ENCODE results near the gene GBF1. TPM values are rescaled to one million over a fixed set of nuclear protein-coding genes. Genes with fewer than 3 reads are reported as not detected.

The GBF1 gene
- total RNA-seq, 1 donor from 2014 or later, result 41.4 TPM

GRCh38 chr10:102397222-102398171 lies 152.2 kb downstream of the GBF1 start:
- DNase-seq, result peak; percentile 28
- intact Hi-C loops (cut with DNase I), result loop anchor here (5.0 to 10.0 kb wide), 2 partner anchors 77 to 170 kb away; partner anchors contain the start of gene ELOVL3
- ATAC-seq (ENCODE audit: poor library complexity), result no peak

GRCh38 chr10:102398172-102399020 lies 153.1 kb downstream of the GBF1 start:
- peak; percentile 41 for DNase-seq
- ATAC-seq (ENCODE audit: poor library complexity), result no peak
- intact Hi-C loops (cut with DNase I), result loop anchor here (5.0 to 10.0 kb wide), 2 partner anchors 76 to 171 kb away; partner anchors contain the start of gene ELOVL3

- ATAC-seq (ENCODE audit: poor library complexity), result peak; percentile 82
- intact Hi-C loops (cut with DNase I), result loop anchor here (5.0 to 10.0 kb wide), 3 partner anchors 75 to 183 kb away; partner anchors contain the start of gene ELOVL3
Measured at GRCh38 chr10:102399217-102400021, 154.1 kb downstream of the GBF1 start.

GRCh38 chr10:102400076-102400475 lies 154.7 kb downstream of the GBF1 start:
- ATAC-seq (ENCODE audit: poor library complexity) (no peak), DNase-seq (peak; percentile 42)
- intact Hi-C loops (cut with DNase I), result loop anchor here (5.0 kb wide), 1 partner anchor 182 kb away; no protein-coding TSS in a partner anchor

More at GRCh38 chr10:102399217-102400021, 154.1 kb downstream of the GBF1 start:
- DNase-seq, result peak; percentile 96

- DNase-seq (peak; percentile 35), ATAC-seq (ENCODE audit: poor library complexity) (no peak)
- intact Hi-C loops (cut with DNase I), result loop anchor here (5.0 kb wide), 1 partner anchor 182 kb away; no protein-coding TSS in a partner anchor
Measured at GRCh38 chr10:102400598-102401341, 155.4 kb downstream of the GBF1 start.

GRCh38 chr10:102401342-102401654 lies 156.0 kb downstream of the GBF1 start:
- intact Hi-C loops (cut with DNase I), result loop anchor here (5.0 kb wide), 1 partner anchor 181 kb away; no protein-coding TSS in a partner anchor
- no peak for ATAC-seq (ENCODE audit: poor library complexity)
- DNase-seq, result no peak

- intact Hi-C loops (cut with DNase I), result loop anchor here (5.0 kb wide), 1 partner anchor 180 kb away; no protein-coding TSS in a partner anchor
- no peak for ATAC-seq (ENCODE audit: poor library complexity)
- no peak for DNase-seq
Measured at GRCh38 chr10:102401735-102402511, 156.6 kb downstream of the GBF1 start.

GRCh38 chr10:102402512-102402896 lies 157.2 kb downstream of the GBF1 start:
- ATAC-seq (ENCODE audit: poor library complexity) (no peak), DNase-seq (no peak)
- intact Hi-C loops (cut with DNase I), result loop anchor here (5.0 kb wide), 1 partner anchor 180 kb away; no protein-coding TSS in a partner anchor

GRCh38 chr10:102403115-102403514 lies 157.8 kb downstream of the GBF1 start:
- ATAC-seq (ENCODE audit: poor library complexity), result no peak
- DNase-seq, result no peak
- intact Hi-C loops (cut with DNase I), result loop anchor here (5.0 kb wide), 1 partner anchor 179 kb away; no protein-coding TSS in a partner anchor

GRCh38 chr10:102404361-102405107 lies 159.2 kb downstream of the GBF1 start:
- no peak for DNase-seq
- intact Hi-C loops (cut with DNase I), result loop anchor here (5.0 kb wide), 1 partner anchor 178 kb away; no protein-coding TSS in a partner anchor
- ATAC-seq (ENCODE audit: poor library complexity), result no peak

GRCh38 chr10:102405108-102405571 lies 159.8 kb downstream of the GBF1 start:
- DNase-seq, result no peak

GRCh38 chr10:102405632-102406031 lies 160.3 kb downstream of the GBF1 start:
- no peak for ATAC-seq (ENCODE audit: poor library complexity)
- intact Hi-C loops (cut with DNase I), result no loop called here
- DNase-seq, result no peak

More at GRCh38 chr10:102405108-102405571, 159.8 kb downstream of the GBF1 start:
- no peak for ATAC-seq (ENCODE audit: poor library complexity)
- intact Hi-C loops (cut with DNase I), result no loop called here

GRCh38 chr10:102406815-102407214 lies 161.5 kb downstream of the GBF1 start:
- DNase-seq, result no peak
- ATAC-seq (ENCODE audit: poor library complexity), result no peak
- intact Hi-C loops (cut with DNase I), result no loop called here

- intact Hi-C loops (cut with DNase I), result no loop called here
- DNase-seq, result no peak
- ATAC-seq (ENCODE audit: poor library complexity), result no peak
Measured at GRCh38 chr10:102407425-102408130, 162.2 kb downstream of the GBF1 start.

GRCh38 chr10:102408131-102408727 lies 162.9 kb downstream of the GBF1 start:
- intact Hi-C loops (cut with DNase I), result no loop called here
- DNase-seq (no peak), ATAC-seq (ENCODE audit: poor library complexity) (no peak)

All from Right ventricle myocardium superior (tissue), 1 donor.